Heart right ventricle (tissue), 16 donors: ENCODE measurements around the gene ADAMTSL2. TPM values are rescaled to one million over a fixed set of nuclear protein-coding genes. Genes with fewer than 3 reads are reported as not detected.

Experiments used
- ATAC-seq, 8 donors: fragments of 200-7000 bp; cut with Tn5 transposase; one replicate each; pipeline ENCODE4 v1.9.1; 2020; ENCODE audit warnings: mild to moderate bottlenecking in 8 of 8, moderate library complexity in 8 of 8, moderate number of reproducible peaks in 1 of 8
- DNase-seq, 2 donors: peaks; one replicate each; pipeline ENCODE4 v3.0.0-alpha.2; 2020
- H3K27ac ChIP-seq, 10 donors: fragments of 200-600 bp; sonication (generic) in 2 of 10; one replicate each; pipeline versions ENCODE4 v1.5.0 to v1.8.0; 2020 to 2022; ENCODE audit warnings: mild to moderate bottlenecking in 3 of 10
- H3K27me3 ChIP-seq, 7 donors: fragments of 200-600 bp; one replicate each; pipeline ENCODE4 v1.8.0; 2021 to 2022; ENCODE audit warnings: mild to moderate bottlenecking in 2 of 7
- H3K36me3 ChIP-seq, 9 donors: fragments of 200-600 bp; sonication (generic) in 1 of 9; one replicate each; pipeline versions ENCODE4 v1.5.0 to v1.8.0; 2020 to 2022; ENCODE audit warnings: mild to moderate bottlenecking in 2 of 9
- H3K4me1 ChIP-seq, 9 donors: fragments of 200-600 bp; sonication (generic) in 1 of 9; one replicate each; pipeline versions ENCODE4 v1.5.0 to v1.8.0; 2020 to 2022; ENCODE audit warnings: mild to moderate bottlenecking in 4 of 9
- H3K4me3 ChIP-seq, 10 donors: fragments of 200-600 bp; sonication (generic) in 2 of 10; one replicate each; pipeline versions ENCODE4 v1.5.0 to v1.8.0; 2020 to 2022; ENCODE audit warnings: mild to moderate bottlenecking in 7 of 10, moderate library complexity in 2 of 10
- H3K9me3 ChIP-seq, 11 donors: fragments of 200-600 bp in 10 of 11; sonication (generic) in 2 of 11; one replicate each; pipeline versions ENCODE4 v1.5.0 to v1.8.0; 2013 to 2022; ENCODE audit warnings: mild to moderate bottlenecking in 2 of 11, control low read depth in 1 of 11, moderate library complexity in 1 of 11
- CTCF ChIP-seq, 9 donors: fragments of 200-600 bp; sonication (generic) in 2 of 9; IDR thresholded peaks; one replicate each; pipeline versions ENCODE4 v1.5.0 to v1.8.0; 2021 to 2022; ENCODE audit warnings: antibody characterized with exemption in 9 of 9, mild to moderate bottlenecking in 5 of 9, moderate library complexity in 1 of 9
- WGBS, 2 donors: extraction: QIAGEN DNeasy Blood & Tissue Kit; methylation state at CpG; one replicate each; pipeline ENCODE4 v1.1.7; 2013; ENCODE audit warnings: inconsistent platforms in 1 of 2; 5-methylcytosine and 5-hydroxymethylcytosine counted together
- intact Hi-C, 10 donors: fragments of 100-400 bp; cut with DNase I; formaldehyde crosslinking; loops; one replicate each; pipeline versions ENCODE4 v1.11.1 to v1.14.2; 2022
- polyA plus RNA-seq, 2 donors: library from polyadenylated mRNA; stranded (reverse); fragments of 200-250 nt; gene quantifications; one replicate each; pipeline ENCODE4 v1.2.3, GENCODE V29; 2013
- total RNA-seq, 10 donors: library from RNA; stranded (reverse); fragmentation: NEBNext Ultra II Directional in 3 of 10; extraction: Animal tissue kit (Norgen Biotek cat#: 25700) in 3 of 10; gene quantifications; one replicate each; pipeline versions ENCODE4 v1.2.1 to v1.2.4, GENCODE V29; 2021 to 2023
- donor health status: Arrhythmogenic right ventricular cardiomyopathy.
- donor health status: ischemic (EF 13 %, LVEDD 7.1; RV severe dilation, severe dysfunction).
- donor health status: healthy with polysubstance abuse.
- donor health status: DM: no; HTN: yes; CAD: no.
- donor health status: DM: no; HTN: no; CAD: no.
- donor health status: ischemic (EF 25% LVEDD 6.9; RV normal size, moderate dysfunction).
- donor health status: ischemic (EF 25% LVEDD 5.7; RV mildly dilated, moderate dysfunction).
- donor health status: healthy.
- donor health status: DM: yes; HTN: yes; CAD: no.
- donor health status: Ischemic cardiomyopathy.
- donor health status: ischemic (EF 35%, LVEDD 5.7; RV mildly dilated, moderate dysfunction).
- donor health status: nonischemic (EF 11% LVEDD 7.7; RV severe dilation, severe dysfunction).
- donor health status: DM: yes; HTN: yes; CAD: no.
- donor health status: PGD.
- donor health status: ischemic (EF 29% LVEDD 5.4; RV normal size, mild dysfunction).
- donor health status: nonischemic (EF 23%, LVEDD 6.1; RV moderate dilation, normal function).

ADAMTSL2 gene
- total and polyA plus RNA-seq, 12 donors: 2.0 to 9.1 (median 4.5) TPM

DNA sequence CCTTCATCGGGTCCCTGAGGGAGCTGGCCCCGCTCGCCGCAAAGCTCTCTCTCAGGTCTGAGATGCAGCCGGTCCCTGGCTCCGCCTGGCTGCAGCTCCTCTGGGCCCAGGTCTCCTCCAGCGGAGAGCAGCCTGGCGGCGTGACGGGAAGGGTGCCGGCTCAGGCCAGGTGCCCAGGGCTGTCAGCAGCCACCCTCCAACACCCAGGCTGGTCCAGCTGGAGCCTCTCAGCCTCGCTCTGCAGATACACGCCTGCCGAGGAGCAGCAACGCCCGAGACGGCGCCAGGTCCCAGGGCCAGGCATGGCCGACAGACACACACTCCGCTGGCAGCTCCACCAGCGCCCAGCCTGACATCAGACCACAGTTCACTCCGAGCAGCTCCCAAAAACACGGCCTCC, 49.1 kb downstream of the ADAMTSL2 start:
- H3K36me3 ChIP-seq: no peaks in the 10 kb centered on the region
- 58 to 65% methylated on average over 21 to 23 of the region's 23 CpGs for WGBS, 2 donors
- peak; percentile 69 to 95 (median 86) for ATAC-seq
- TF ChIP-seq CTCF (IDR thresholded peaks at IDR 0.05): peak in 6 of 9 donors; percentile 5 to 45 (median 27)
- H3K27me3 ChIP-seq: peaks cover 0 to 60% (median 39%) of the 10 kb centered on the region in 7 donors
- peak; percentile 68 to 87 for DNase-seq
- no peak overlapping the region for H3K4me3 ChIP-seq
- peak overlapping the region in 4 of 10 donors; percentile 7 to 58 (median 24) for H3K27ac ChIP-seq
- H3K9me3 ChIP-seq: no peaks in the 10 kb centered on the region
- intact Hi-C loops: loop anchor here in 3 of 10 donors (5.0 to 10.0 kb wide), 2 partner anchors 51 to 131 kb away; partner anchors contain the start of gene ADAMTSL2 (in 2 of the 3)
- H3K4me1 ChIP-seq: peaks cover 4 to 55% (median 33%) of the 10 kb centered on the region in 9 donors

DNA sequence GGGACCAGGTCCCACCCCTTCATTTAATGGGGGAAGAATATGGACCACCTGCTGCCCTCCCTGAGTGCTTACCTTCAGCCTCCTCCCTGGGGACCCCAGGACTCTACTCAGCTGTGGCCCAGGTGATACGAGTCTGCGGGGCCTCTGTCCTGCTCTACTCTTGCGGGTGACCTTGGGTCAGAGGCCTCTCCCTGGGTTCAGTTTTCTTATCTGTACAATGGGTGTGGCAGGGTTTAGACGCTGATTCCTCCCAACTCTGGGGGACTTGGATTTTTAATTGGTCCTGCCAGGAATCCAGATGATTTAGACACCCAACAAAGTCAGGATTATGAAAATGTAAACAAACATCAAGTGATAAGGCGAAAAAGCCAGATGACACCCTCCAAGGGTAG, 49.7 kb downstream of the ADAMTSL2 start:
- WGBS, 2 donors: 60 to 65% methylated on average over 5 of the region's 5 CpGs
- Histone ChIP-seq H3K4me3 (no peak overlapping the region), H3K27ac (peak overlapping the region in 3 of 10 donors; percentile 12 to 58 (median 18)), H3K27me3 (peaks cover 0 to 55% (median 34%) of the 10 kb centered on the region in 7 donors), H3K4me1 (peaks cover 4 to 53% (median 33%) of the 10 kb centered on the region in 9 donors), H3K9me3 (no peaks in the 10 kb centered on the region), H3K36me3 (no peaks in the 10 kb centered on the region)
- ATAC-seq: no peak
- DNase-seq: no peak
- intact Hi-C loops: loop anchor here in 3 of 10 donors (5.0 to 10.0 kb wide), 2 partner anchors 52 to 131 kb away; partner anchors contain the start of gene ADAMTSL2 (in 2 of the 3)
- TF ChIP-seq CTCF (IDR thresholded peaks at IDR 0.05): no peak

GRCh38 chr9:133584559-133585476, 50.3 kb downstream of the ADAMTSL2 start:
- H3K36me3 ChIP-seq: no peaks in the 10 kb centered on the region
- DNase-seq (peak in 1 of 2 donors; percentile 20), ATAC-seq (peak in 2 of 8 donors; percentile 7 to 15)
- H3K27me3 ChIP-seq: peaks cover 0 to 54% (median 33%) of the 10 kb centered on the region in 7 donors
- H3K27ac ChIP-seq: peak overlapping the region in 1 of 10 donors; percentile 12
- WGBS, 2 donors: 9 to 10% methylated on average over 28 of the region's 28 CpGs
- TF ChIP-seq CTCF (IDR thresholded peaks at IDR 0.05): no peak
- H3K4me3 ChIP-seq: no peak overlapping the region
- H3K4me1 ChIP-seq: peaks cover 4 to 53% (median 33%) of the 10 kb centered on the region in 9 donors
- intact Hi-C loops: loop anchor here in 4 of 10 donors (5.0 to 10.0 kb wide), 3 partner anchors 53 to 142 kb away; partner anchors contain the start of gene ADAMTSL2 (in 2 of the 4)
- H3K9me3 ChIP-seq: no peaks in the 10 kb centered on the region
